Stimulated activated CD8-positive, alpha-beta memory T cell treated with anti-CD3 and anti-CD28 coated beads, Interleukin-7, amount 100 ng/mL, for 4 hours (primary cell): ENCODE results near the gene TMA16.
A peak's percentile ranks its signal among the peaks of the same experiment; 100 is the strongest.
"Not testable (repeated sequence)": the region's sequence is repeated elsewhere in the genome, so short reads cannot be mapped to it uniquely, and the experiment has no call there.

Experiments used
- DNase-seq, 2 donors: peaks; one replicate each; pipeline ENCODE4 v3.0.0-alpha.2; 2020; ENCODE audit warnings: low read depth in 2 of 2

TMA16 gene

DNA sequence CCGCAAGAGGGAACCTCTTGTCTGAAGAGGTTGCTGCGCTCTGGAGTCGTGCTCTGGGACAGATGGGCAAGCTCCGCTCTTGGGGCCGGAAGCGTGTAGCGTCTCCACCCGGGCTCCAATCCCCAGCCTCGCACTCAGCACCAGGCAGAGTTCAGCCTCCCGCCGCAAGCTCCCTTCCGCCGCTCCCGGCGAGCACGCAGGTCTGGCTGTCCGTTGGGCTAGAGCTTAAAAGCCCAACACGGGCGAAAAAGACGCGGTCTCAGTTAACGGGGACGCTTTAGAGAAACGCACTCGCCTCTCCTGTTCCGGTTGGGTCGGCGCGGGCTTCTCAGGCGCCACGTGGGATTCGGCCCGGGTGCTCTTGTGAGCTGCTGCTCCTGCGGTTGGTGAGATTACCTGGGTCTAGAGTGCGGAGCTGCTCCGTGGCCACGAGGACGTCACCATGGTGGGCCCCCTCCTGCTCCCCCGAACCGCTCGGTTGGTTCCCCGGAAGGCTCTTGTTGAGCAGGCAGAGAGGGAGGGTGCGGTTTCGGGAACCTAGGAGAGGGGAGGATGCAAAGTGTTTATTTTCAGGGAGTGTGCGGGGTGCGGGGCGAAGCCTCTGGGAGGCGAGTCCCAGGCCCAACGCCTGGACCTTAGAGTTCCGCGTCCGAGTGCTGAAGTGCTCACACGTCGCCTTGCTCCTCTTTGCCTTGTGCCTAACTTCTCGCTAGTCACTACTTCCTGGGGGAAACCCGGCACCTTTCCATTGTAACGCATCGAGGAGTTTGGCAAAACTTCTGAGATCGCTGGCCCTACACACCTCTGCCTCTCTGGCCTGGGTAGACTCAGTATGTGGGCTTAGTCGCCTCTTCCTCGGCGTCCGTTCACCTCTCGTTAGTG, at the start of gene TMA16:
Gene TMA16 (plus strand): TSS at position 331 of the 882 bp plus-strand sequence. CDS start 112 bp downstream, at position 443.
- DNase-seq = peak; percentile 71 to 72

DNA sequence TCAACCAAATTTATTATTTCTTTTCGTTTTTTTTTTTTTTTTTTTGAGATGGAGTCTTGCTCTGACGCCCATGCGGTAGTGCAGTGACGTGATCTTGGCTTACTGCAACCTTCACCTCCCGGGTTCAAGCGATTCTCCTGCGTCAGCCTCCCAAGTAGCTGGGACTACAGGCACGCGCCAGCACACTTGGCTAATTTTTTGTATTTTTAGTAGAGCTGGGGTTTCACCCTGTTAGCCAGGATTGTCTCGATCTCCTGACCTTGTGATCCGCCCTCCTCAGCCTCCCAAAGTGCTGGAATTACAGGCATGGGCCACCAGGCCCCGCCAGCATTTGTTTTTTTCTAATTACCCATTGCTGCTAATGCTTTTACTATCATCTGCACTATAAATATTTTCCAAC, 47.5 kb upstream of the TMA16 start:
- DNase-seq = not testable (repeated sequence)

DNA sequence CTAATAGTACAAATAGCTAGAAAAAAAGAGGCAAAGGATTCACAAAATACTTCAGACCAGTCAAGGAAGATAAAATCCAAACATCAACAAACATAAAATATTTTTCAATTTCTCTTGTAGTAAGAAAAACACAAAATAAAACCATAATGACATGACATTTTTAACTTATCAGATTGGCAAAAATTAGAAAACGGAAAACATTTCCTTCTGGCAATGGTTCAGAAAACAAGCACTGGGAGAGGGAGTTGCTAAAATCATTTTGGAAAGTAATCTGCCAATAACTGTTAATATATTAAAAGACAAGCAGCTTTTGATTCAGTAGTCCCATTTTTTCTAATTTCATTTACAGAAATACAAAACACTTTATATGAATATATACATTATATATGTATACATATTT, 47.0 kb upstream of the TMA16 start:
- DNase-seq = no peak

DNA sequence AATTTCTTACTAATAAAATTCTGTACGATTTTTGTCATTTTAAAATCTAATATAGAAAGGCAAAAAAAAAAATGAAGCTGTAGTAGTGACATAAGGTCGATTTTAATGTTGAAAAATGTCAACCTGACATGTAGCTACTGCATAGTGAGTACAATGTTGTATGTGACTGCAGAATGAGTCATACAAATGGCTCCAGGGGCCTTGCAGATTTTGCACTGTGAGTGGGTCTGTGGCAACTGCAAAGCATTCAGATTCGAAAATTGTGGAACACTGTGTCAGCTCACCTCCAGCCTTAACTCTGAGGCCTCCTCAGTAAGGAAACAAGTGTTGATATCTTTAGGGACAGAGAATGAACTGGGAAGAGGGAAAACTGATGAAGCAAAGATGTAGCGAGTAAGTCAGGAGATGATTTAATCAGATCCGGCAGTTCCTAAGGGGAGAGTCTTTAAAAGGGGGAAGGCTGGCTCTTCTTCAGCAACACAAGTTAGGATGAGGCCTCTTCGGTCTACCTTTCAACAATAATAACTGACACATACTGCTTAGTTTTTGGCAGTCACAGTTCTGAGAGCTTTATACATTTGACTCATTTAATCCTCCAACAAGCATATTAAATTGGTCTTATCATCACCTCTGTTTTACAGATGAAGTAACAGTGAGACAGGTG, 45.8 kb upstream of the TMA16 start:
- no peak for DNase-seq

DNA sequence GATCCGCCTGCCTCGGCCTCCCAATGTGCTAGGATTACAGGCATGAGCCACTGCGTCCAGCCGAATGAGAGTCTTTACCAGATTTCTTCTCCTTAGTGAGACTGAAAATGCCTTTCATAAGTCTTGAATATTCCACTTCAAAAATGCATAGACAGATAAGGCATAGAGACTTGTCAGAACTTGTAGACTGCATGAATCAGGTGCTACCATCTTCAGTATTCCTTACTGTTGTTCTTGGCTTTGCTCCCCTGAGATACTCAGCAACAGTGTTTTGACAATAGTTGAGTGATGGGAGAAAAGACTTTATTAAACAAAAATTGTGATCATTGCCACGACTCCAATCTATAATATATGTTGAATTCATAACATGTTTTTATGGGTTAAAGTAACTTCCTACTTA, 31.9 kb upstream of the TMA16 start:
- no peak for DNase-seq

DNA sequence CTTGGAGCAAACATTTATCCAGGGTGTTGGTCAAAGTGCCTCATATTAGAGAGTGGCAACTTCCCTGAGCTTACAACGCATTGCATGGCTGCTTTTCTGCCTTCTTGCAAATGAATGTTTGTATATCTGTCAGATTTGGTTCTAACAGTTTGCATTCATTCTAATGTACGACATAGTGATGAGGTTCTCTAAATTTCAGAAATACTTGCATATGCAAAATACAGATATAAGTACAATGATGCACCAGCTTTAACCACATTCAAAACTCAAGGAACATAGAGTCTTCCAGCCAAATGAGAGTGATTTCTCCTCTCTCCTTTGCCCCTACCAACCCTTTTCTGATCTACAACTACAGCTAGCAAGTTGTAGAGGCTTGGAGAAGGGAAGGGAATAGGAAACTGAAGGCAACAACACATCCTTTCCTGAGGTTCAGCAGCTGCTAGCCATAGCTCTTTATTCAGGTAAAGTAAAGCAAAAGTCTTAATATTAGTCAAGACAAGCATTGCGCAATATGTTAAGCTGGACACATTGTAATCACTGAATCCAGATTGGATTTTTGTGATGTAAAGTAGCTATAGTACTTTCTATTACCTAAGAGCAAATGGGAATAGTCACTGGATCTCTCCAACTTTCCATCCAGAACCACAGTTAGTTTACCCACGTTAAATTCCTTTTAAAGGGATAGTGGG, 27.3 kb upstream of the TMA16 start:
- DNase-seq = no peak

DNA sequence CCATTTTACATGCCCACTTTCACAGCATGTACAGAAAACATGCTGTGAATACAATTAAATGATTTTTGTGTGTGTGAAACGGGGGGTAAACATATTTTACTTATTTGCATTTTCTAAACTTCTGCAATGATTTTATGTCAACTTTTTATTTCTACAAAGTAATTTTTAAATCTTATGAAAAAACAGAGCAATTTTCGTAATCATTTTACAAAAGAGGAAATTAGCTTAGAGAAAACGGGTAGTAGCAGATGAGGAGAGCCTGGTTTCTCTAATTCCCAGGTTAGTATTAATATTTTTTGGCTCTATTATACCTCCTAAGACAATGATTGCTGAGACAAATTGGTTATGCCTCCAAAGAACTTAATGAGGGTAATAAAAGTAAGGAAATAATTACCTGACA, 24.1 kb upstream of the TMA16 start:
- no peak for DNase-seq

DNA sequence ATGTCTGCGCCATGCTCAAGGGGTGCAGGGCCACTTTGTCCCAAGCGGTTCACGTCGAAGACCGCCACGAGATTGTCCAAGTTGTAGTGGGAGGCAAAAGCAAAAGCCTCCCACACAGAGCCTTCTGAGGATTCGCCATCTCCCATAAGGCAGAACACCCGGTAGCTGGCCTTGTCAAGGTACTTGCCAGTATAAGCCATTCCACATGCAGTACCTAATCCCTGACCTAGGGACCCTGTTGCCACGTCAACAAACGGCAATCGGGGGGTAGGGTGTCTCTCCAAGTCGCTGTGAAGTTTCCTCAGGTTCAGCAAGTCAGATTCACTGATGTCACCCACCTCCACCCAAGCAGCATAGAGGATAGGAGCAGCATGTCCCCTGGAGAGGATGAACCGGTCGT, 21.4 kb upstream of the TMA16 start:
- DNase-seq = no peak

DNA sequence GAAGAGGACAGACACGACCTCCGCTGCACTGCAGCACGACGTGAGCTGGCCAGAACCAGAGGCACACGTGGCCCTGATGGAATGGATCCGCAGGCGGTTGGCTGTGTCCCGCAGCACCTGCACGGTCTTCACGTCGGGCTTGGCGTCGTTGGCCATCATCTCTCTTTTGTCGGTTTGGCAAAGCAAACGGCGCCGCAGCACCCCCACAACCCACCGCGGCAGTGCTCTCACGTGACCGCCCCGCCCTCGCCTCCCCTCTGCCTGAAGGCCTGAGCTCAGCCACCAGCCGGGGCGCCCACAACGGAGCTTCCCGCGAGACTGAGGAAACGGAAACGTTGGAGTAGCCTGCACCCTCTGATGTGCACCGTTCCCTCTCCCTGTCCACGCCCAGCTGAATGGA, 20.9 kb upstream of the TMA16 start, which contains the start of gene TKTL2:
Gene TKTL2 (minus strand): TSS at position 179 of the 400 bp plus-strand sequence. CDS start 20 bp downstream, at position 159.
- no peak for DNase-seq

DNA sequence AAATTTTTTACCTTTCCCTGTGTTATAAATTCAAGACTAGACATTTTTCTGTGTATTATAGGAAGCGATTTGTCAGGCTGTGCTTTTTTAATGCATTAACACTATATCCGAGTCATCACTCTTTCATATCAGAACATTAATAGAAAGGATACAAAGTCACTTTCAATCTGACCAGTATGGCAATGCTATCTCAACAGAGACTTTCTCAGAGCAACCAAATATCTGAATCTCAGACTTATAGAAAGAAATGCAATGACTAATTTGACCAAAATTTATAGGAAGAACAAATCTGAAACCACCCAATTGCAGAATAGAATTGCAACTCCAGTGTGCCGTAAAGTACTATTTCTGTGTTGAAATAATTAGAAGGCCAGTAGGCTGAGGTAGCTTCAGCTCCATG, 20.5 kb upstream of the TMA16 start:
- DNase-seq = no peak

DNA sequence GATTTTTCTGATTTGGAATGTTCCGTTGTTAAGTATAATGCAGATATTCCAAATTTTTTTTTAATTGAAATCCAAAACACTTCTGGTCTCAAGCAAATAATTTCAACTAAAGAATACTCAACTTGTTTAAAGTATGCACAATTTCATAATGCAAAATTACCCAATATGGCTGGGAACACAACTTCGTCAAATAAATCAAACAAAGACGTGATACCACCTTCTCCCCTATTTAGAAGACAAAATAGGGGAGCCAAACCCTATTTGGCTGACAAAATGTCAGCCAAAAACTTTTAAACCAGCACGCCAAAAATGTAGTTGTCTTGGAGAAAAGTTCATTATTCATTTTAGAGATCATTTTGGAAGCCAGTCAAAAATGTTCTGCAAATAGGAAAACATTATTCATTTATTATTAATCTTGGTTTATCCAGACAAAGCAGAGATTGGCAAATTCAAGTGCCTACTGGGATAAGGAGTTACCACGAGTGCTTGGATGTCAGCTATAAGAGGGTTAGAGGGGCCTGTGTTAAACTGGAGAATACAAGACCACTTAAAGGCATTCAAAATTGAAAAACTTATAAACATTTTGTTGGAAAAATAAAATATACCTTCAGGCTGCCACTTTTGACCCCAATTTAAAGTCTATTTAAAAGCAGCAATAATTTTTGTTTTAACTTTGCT, 17.6 kb upstream of the TMA16 start:
- DNase-seq = no peak

DNA sequence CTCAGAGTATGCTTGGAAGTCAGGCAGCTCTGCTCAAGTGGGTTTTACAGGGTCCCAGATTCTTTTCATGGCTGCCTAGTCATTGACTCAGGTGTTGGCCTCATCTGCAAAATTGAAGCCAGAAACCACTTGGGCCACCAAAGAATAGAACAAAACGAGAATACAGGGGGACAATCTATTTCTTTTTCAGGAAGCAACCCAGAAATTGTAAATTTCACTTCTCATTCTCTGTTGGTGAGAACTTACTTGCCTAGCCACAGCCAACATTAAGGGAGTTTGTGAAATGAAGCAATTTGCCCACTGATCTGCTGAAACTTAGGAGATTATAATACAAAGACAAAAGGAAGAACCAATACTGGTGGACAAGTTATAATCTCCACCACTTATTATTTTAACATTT, 12.3 kb upstream of the TMA16 start:
- DNase-seq = no peak

DNA sequence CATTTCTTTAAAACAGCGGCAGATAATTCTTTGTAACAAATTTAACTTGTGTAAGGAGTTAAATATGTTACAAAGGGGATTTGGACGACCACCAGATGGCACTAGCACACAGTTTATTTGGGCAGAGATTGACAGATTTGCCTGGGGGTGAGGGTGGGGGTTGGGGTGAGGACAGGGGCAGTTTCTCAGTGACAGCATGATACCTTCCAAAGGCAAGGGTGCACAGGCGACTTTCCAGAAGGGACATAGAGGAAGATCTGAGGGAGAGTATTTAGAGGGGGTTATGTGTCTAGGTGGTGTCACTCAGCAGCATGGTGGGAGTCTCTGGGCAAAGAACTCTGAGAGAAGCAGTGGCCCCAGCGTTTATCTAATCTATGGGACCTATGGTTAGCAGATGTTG, 9.6 kb upstream of the TMA16 start:
- DNase-seq = peak; percentile 6 to 29

DNA sequence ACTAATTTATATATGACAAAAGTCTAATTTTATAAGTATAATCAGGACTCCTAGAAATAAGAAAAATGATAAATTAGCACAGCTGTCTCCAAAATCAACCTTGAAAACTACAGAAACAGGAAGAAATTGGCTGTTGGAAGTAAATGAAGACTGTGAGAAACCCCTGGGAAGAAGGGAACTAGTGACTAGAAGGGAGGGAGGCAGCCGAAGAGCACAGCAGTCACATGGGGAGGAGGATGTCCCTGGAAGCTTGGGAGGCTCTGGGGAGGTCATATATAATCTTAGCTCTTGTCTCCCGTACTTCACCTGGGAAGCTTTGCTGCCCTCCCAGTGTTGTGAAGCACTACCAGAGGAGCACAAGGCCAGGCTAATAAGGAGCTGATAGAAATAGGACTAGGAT, 8.9 kb upstream of the TMA16 start:
- DNase-seq = no peak

DNA sequence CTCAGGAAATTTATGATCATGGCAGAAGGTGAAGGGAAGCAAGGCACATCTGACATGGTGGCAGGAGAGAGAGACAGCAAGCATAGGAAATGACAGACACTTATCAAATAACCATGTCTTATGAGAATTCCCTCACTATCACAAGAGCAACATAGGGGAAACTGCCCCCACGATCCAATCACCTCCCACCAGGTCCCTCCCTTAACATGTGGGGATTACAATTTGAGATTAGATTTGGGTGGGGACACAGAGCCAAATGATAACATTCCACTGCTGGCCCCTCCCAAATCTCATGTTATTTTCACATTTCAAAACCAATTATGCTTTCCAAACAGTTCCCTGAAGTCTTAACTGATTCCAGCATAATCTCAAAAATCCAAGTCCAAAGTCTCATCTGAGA, 8.2 kb upstream of the TMA16 start:
- no peak for DNase-seq

DNA sequence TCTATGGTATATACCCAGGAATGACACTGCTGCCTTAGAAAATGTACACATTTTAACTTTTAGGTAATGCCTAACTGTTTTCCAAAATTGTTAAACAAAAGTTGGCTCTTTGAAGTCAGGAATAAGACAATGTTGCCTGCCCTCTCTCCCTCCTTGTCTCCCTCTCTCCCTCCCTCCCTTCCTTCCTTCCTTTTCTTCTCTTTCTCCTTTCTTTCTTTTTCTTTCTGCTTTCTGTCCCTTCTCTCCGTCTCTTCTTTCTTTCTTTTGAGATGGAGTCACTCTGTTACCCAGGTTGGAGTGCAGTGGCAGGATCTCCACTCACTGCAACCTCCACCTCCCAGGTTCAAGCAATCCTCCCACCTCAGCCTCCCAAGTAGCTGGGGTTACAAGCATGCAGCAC, 4.6 kb upstream of the TMA16 start:
- no peak for DNase-seq

DNA sequence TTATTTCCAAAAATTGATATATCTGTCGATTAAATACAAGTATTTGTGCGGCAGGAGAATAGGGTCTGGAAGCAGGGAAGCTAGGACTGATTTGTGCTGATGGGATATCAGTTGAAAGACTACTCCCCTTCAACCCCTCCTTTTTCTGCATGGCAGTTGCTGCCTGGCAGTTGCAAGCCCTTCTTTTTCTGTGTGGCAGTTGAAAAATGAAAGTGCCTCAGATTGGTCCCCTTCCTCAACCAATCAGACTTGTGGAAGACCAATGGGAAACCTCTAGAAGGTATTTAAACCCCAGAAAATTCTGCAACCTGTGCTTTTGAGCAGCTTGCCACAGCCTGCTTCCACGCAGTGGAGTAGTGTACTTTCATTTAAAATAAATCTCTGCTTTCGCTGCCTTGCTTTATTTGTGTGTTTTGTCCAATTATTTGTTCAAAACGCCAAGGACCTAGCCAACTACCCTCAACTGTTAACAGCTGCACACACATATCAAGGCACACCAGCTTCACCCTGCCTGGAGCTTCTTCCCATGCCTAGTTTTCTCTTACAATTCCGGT, 1.5 kb upstream of the TMA16 start:
- no peak for DNase-seq

DNA sequence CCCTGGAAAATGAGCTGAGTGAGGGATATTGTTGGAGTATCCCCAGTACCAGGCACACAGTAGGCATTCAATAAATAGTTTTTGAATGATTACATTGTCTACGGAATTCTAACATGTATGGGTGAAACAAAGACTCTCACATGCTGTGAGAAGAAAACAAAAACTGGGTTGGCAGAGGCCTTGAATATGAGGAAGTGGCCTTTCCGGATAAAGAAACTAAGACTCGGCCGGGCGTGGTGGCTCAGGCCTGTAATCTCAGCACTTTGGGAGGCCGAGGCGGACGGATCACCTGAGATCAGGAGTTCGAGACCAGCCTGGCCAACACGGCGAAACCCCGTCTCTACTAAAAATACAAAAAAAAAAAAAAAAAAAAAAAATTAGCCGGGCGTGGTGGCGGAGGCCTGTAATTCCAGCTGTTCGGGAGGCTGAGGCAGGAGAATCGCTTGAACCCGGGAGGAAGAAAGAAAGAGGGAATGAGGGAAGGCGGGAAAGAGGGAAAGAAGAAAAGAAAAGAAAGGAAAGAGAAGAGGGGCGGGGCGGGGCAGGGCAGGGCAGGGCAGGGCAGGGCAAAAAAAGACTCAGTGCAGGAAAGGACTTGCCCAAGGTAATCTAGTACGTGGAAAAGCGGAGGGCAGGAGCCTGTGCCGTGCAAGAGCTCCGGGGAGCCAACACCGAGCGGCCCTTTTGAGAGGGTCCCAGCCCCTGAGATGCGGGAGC, 689 bp upstream of the TMA16 start:
- no peak for DNase-seq

DNA sequence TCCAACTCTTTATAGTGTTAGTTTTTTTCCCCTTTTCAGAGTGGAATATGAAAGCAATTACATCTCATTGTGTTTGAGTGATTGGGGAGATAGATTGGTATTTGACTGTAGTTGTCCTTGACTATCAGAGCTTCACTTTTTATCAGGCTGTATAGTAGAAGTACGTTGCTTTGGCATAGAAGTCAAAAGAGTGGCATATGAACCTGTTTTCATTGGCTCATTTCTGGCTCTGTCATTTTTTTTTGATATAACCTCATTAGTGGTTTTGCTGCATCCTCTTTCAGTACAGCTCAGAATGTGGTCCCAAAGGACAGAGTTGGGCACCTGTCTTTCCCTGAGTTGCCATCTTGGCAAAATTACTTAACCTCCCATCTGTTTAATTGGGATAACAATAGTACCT, 1.4 kb downstream of the TMA16 start:
- no peak for DNase-seq

DNA sequence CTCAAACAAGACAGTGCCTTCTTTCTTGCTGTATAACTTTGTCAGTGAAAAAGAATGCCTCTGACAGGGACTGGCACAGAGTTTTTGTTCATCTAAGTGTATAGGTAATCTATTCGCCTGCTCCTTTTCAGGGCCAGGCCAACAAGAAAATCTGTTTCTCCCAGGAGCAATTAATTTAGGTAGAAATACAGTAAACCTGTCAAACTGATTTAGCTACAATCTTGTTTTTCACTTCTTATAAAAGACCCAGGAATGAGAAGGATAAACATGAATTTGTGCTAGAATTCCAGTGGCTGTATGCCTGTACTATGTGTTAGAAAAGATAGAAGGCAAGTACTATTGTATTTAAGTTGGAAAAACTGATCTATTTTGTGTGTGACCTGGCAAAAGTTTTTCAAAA, 6.1 kb downstream of the TMA16 start:
- DNase-seq = no peak

DNA sequence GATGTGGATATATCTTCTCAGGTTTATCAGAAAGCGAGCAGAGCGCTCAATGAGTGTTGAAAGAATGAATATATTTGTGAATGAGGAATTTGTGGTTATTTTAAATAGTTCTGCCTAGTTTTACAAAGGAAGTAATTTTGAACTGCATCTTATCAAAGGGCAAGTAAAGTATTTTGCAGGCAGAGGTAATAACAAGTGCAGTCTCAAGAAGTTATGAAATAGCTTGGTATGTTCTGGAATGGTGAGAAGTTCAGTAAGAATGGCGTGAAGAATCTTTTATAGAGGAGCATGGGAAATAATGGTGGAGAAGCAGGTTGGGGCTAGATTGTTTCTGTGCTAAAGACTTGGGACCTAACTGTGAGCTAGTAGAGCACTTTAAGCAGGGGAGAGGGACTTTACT, 10.9 kb downstream of the TMA16 start:
- DNase-seq = no peak
